GM13977 (cell line): ENCODE measurements around the gene ARID5A.
"Not testable (repeated sequence)": the region's sequence is repeated elsewhere in the genome, so short reads cannot be mapped to it uniquely, and the experiment has no call there.

Source experiments
- DNase-seq: peaks from one replicate; pipeline ENCODE4 v3.0.0; 2012; ENCODE audit warnings: low spot score
- in situ Hi-C: fragments of 300-500 bp; cut with MboI; formaldehyde crosslinking; loops from one replicate; pipeline ENCODE4 v1.12.0; 2022; ENCODE audit warnings: low sequenced_read_pairs, low pct_unique_long_range_greater_than_20kb, mixed read lengths, inconsistent platforms; ENCODE audit not compliant: unreplicated experiment
- TF ChIP-seq, protein P1 (sequence below): IDR thresholded peaks from 2 replicates; pipeline ENCODE4 v1.5.1; 2012; ENCODE audit warnings: mild to moderate bottlenecking, control low read depth; ENCODE audit not compliant: insufficient read depth; ENCODE audit errors: extremely low read depth, missing control alignments

The ARID5A gene

DNA sequence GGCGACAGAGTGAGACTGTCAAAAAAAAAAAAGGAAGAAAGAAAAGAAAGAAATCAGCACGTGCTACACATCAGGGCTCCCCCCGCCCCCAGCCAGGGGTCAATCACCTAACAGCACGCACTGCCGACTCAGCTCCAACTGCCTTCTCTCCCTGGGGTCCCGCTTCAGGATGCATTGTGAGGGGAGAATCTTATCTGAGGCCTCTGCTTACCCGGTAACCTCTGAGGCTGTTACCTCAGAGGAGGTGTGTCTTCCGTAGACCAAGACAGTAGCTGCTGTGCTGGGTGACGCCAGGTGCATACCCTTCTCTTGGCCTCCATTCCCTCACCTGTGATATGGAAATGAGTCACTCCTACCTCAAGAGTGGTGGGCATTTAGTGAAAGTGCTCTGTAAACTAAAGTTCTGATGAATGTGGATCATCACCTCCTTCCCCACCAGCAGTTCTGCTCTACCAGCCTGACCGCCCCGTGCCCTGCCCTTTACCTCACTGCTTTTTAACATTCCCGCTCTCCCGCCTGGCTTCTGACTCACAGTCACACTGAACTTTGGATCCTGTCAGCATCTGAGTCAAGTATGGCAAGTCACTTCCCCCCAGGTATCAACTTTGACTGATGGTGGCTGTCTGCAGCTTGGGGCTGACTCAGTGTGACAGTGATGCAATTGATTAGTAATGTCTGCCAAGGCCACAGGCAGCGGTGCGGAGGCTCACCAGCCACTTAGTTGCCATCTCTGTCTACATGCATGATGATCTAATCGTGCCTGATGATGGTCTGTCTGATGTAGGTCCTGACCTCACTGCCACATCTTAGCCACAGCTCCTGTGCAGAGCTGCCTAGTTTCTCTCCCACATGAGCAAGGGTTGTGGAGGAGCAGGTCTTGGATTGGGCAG, 20.1 kb downstream of the ARID5A start:
- DNase-seq, result peak; percentile 25
- in situ Hi-C loops, result no loop called here
- TF ChIP-seq, protein P1, sequence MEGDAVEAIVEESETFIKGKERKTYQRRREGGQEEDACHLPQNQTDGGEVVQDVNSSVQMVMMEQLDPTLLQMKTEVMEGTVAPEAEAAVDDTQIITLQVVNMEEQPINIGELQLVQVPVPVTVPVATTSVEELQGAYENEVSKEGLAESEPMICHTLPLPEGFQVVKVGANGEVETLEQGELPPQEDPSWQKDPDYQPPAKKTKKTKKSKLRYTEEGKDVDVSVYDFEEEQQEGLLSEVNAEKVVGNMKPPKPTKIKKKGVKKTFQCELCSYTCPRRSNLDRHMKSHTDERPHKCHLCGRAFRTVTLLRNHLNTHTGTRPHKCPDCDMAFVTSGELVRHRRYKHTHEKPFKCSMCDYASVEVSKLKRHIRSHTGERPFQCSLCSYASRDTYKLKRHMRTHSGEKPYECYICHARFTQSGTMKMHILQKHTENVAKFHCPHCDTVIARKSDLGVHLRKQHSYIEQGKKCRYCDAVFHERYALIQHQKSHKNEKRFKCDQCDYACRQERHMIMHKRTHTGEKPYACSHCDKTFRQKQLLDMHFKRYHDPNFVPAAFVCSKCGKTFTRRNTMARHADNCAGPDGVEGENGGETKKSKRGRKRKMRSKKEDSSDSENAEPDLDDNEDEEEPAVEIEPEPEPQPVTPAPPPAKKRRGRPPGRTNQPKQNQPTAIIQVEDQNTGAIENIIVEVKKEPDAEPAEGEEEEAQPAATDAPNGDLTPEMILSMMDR, result no peak

DNA sequence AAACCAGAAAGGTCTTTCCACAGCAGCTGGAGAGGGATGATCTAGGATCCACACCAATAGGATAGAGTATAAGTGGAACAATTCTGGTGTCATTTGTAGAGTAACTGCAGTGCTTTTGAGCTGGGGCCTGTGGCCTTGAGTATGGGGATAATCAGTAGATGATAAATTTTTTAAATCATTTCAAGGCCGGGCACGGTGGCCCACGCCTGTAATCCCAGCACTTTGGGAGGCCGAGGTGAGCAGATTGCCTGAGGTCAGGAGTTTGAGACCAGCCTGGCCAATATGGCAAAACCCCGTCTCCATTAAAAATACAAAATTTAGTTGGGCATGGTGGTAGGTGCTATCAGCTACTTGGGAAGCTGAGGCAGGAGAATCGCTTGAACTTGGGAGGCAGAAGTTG, 20.9 kb downstream of the ARID5A start:
- DNase-seq, in situ Hi-C loops: not testable (repeated sequence)

DNA sequence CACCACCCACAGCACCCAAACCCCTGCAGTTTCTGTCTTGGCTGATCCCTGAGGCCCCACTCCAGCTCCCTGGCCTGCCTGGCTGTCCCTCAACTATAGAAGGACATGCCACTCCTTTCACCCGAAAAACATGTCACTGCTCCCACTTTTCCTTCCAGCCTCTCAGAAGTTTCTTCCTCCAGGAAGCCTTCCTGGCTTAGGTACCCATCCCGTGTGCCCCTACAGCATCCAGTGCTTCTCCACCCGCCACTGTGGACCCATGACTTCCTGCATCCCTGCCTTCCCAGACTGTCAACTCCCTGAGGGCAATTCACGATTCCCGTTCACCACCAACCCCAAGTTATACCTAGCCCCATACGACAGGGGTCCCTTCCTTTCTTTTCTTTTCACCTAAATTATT, 21.5 kb downstream of the ARID5A start:
- no peak for DNase-seq
- in situ Hi-C loops, result no loop called here
- TF ChIP-seq, protein P1, result no peak

DNA sequence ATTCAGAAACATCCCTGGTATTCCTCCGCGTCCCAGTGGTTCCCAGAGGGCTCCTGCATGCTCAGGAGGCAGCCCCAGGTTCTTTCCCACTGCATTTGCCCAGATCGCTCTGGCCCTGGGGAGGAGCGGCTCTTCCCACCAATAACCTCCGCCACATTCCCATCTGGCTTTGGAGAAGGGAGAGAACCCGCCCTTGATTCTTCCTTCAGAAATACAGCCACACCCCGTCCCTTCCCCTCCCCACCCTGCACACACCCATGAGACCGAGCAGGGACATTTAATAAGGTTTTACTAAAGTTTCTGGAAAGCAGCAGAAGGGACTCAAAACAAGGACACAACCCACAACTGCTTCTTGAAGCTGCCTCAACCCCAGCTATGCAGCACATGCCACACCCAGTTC, 21.9 kb downstream of the ARID5A start:
- TF ChIP-seq, protein P1, result no peak
- in situ Hi-C loops, result no loop called here
- DNase-seq, result no peak

DNA sequence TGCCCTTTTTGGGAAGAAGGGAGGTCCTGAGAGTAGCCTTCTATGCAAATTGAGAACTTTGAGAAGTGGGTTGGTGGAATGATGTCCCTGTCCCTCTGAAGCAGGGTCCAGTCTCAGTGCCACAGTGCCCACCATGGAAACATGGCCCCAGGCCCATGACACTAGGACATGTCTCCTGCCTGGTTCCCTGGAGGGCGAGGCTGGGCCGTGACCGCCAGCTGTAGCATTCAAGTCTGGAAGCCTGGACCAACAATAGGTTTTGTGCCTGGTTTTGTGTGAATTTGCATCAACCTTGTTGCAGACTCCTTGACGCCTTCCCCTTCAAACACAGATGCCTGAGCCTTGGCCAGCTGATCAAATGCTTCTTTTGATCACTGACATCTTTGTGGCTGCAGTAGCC, 27.5 kb downstream of the ARID5A start:
- in situ Hi-C loops, result no loop called here

DNA sequence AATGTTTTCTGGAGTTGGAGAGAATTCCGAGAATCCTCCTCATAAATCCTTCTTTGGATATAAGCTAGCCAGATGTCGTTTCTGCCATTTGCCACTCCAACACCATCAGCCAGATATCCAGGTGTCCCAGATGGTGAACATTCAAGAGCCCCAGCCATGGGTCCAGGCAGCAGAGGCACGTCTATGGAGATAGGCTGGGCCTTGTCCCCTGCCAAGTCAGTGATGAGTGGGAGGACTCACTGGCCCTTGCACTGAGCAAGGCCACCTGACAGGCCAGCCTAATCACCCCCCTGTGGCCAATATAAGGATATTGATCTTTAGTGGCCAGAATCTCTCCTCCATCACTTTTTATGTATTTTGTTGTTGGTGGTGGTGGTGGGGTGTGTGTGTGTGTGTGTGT, 28.0 kb downstream of the ARID5A start:
- no peak for DNase-seq
- TF ChIP-seq, protein P1, result no peak
- in situ Hi-C loops, result no loop called here

More for the DNA sequence above, 27.5 kb downstream of the ARID5A start:
- TF ChIP-seq, protein P1, result no peak
- no peak for DNase-seq

DNA sequence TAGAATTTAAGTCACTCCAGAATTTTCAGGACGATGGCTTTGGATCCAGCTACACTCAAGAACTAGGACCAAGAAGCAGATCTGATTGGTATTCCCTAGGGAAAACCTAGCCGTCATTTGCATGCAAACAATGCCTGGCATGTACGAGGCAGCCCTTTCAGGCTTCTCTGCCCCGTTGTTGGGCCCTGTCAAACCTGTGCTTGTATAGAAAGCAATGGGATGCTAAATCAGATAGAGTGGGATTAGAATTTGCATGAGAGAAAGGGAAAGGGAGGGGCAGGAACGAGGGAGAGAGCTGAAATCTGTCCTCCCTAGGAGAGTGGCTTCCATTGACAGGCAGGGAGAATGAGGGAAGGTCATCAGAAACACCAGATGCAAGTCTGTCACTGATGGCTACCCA, 28.6 kb downstream of the ARID5A start:
- TF ChIP-seq, protein P1, result no peak
- DNase-seq, result no peak
- in situ Hi-C loops, result no loop called here
